Posterior vena cava (tissue), 2 donors: ENCODE measurements around the gene R3HDM1. TPM values are rescaled to one million over a fixed set of nuclear protein-coding genes. Genes with fewer than 3 reads are reported as not detected.
"Not testable (repeated sequence)": the region's sequence is repeated elsewhere in the genome, so short reads cannot be mapped to it uniquely, and the experiment has no call there.

ENCODE experiments used
- DNase-seq: peaks from one replicate; pipeline ENCODE4 v3.0.0-alpha.2; 2020; ENCODE audit warnings: low spot score
- intact Hi-C, 2 donors: fragments of 100-400 bp; cut with DNase I; formaldehyde crosslinking; loops; one replicate each; pipeline versions ENCODE4 v1.14.1 to v1.14.2; 2022 to 2023
- long read RNA-seq, 2 donors: library from polyadenylated mRNA; unstranded; transcript quantifications; one replicate each; pipeline ENCODE4 v2.0.0, GENCODE V29; 2020 to 2021
- total RNA-seq, 2 donors: library from RNA; stranded (reverse); fragmentation: NEBNext Ultra II Directional; extraction: Animal tissue kit (Norgen Biotek cat#: 25700); gene quantifications; one replicate each; pipeline ENCODE4 v1.2.1, GENCODE V29; 2021
- donor health status: DM: yes; HTN: yes; CAD: no.
- donor health status: DM: yes; HTN: yes; CAD: no.

The R3HDM1 gene
- 10 to 100 TPM; 20.2 to 23.9 TPM for total RNA-seq
- long read RNA-seq, donor 1, partial matches to known transcripts, result 6 of 9 reads
- long read RNA-seq, donor 1, other reads (novel, unspliced or antisense), result 2 of 9 reads
- long read RNA-seq, donor 2, partial matches to known transcripts, result 7 of 10 reads
- long read RNA-seq, donor 2, other reads (novel, unspliced or antisense), result 2 of 10 reads

GRCh38 chr2:135531231-135532197 is at the start of gene R3HDM1:
R3HDM1 (plus strand) TSS chr2:135531484; CDS start chr2:135604846, 73,362 bp downstream.
- intact Hi-C loops, result no loop called here
- peak; percentile 99 for DNase-seq

- no peak for DNase-seq
- intact Hi-C loops, result no loop called here
Observed at GRCh38 chr2:135485441-135485840, 45.8 kb upstream of the R3HDM1 start.

GRCh38 chr2:135490376-135490775 is 40.9 kb upstream of the R3HDM1 start:
- intact Hi-C loops, result loop anchor here in 1 of 2 donors (5.0 kb wide), 1 partner anchor 1272 kb away; no protein-coding TSS in a partner anchor
- no peak for DNase-seq

- intact Hi-C loops, result loop anchor here in 1 of 2 donors (5.0 kb wide), 1 partner anchor 1268 kb away; no protein-coding TSS in a partner anchor
- DNase-seq, result no peak
Observed at GRCh38 chr2:135494503-135494902, 36.8 kb upstream of the R3HDM1 start.

GRCh38 chr2:135494917-135495316 is 36.4 kb upstream of the R3HDM1 start:
- intact Hi-C loops, result loop anchor here in 1 of 2 donors (5.0 kb wide), 1 partner anchor 1267 kb away; no protein-coding TSS in a partner anchor
- DNase-seq, result no peak

GRCh38 chr2:135498588-135498987 is 32.7 kb upstream of the R3HDM1 start:
- intact Hi-C loops, DNase-seq: not testable (repeated sequence)

GRCh38 chr2:135504811-135505210 is 26.5 kb upstream of the R3HDM1 start:
- intact Hi-C loops, result no loop called here
- DNase-seq, result no peak

- DNase-seq, result no peak
- intact Hi-C loops, result no loop called here
Observed at GRCh38 chr2:135510577-135510976, 20.7 kb upstream of the R3HDM1 start.

- no peak for DNase-seq
- intact Hi-C loops, result no loop called here
Observed at GRCh38 chr2:135512099-135512498, 19.2 kb upstream of the R3HDM1 start.

- DNase-seq, result no peak
Observed at GRCh38 chr2:135525786-135526185, 5.5 kb upstream of the R3HDM1 start.

GRCh38 chr2:135528006-135528405 is 3.3 kb upstream of the R3HDM1 start:
- intact Hi-C loops, result no loop called here
- no peak for DNase-seq

More at GRCh38 chr2:135525786-135526185, 5.5 kb upstream of the R3HDM1 start:
- intact Hi-C loops, result no loop called here

- intact Hi-C loops, result no loop called here
- DNase-seq, result peak; percentile 97
Observed at GRCh38 chr2:135530313-135531230, 712 bp upstream of the R3HDM1 start, which contains the start of gene ZRANB3. ZRANB3 (minus strand) TSS chr2:135531218.

GRCh38 chr2:135532581-135532980 is 1.3 kb downstream of the R3HDM1 start:
- no peak for DNase-seq
- intact Hi-C loops, result no loop called here

- DNase-seq, intact Hi-C loops: not testable (repeated sequence)
Observed at GRCh38 chr2:135533545-135533944, 2.3 kb downstream of the R3HDM1 start.

- no peak for DNase-seq
- intact Hi-C loops, result no loop called here
Observed at GRCh38 chr2:135546436-135546835, 15.2 kb downstream of the R3HDM1 start.

- no peak for DNase-seq
- intact Hi-C loops, result no loop called here
Observed at GRCh38 chr2:135547311-135547710, 16.0 kb downstream of the R3HDM1 start.

GRCh38 chr2:135551356-135551755 is 20.1 kb downstream of the R3HDM1 start:
- no peak for DNase-seq
- intact Hi-C loops, result no loop called here

GRCh38 chr2:135552887-135553286 is 21.6 kb downstream of the R3HDM1 start:
- intact Hi-C loops, result no loop called here
- DNase-seq, result no peak

GRCh38 chr2:135555311-135555710 is 24.0 kb downstream of the R3HDM1 start:
- intact Hi-C loops, result no loop called here
- DNase-seq, result no peak
